KOPT-K1 (cell line): ENCODE results near the gene SNX8.
"Not testable (repeated sequence)": the region's sequence is repeated elsewhere in the genome, so short reads cannot be mapped to it uniquely, and the experiment has no call there.

Experiments used
- H3K27ac ChIP-seq: fragments of 200-600 bp; sonication (generic); 2 replicates; pipeline ENCODE4 v1.5.1; 2016; ENCODE audit warnings: antibody characterized with exemption, mild to moderate bottlenecking, low read depth, low read length; ENCODE audit not compliant: poor library complexity, severe bottlenecking
- H3K36me3 ChIP-seq: fragments of 200-600 bp; sonication (generic); 2 replicates; pipeline ENCODE4 v1.5.1; 2017; ENCODE audit warnings: antibody characterized with exemption, mild to moderate bottlenecking, low read length, moderate library complexity; ENCODE audit not compliant: insufficient read depth
- H3K9me3 ChIP-seq: fragments of 200-600 bp; sonication (generic); 2 replicates; pipeline ENCODE4 v1.5.1; 2017; ENCODE audit warnings: antibody characterized with exemption, low read length, mild to moderate bottlenecking; ENCODE audit not compliant: insufficient read depth, poor library complexity, severe bottlenecking

SNX8 gene

DNA sequence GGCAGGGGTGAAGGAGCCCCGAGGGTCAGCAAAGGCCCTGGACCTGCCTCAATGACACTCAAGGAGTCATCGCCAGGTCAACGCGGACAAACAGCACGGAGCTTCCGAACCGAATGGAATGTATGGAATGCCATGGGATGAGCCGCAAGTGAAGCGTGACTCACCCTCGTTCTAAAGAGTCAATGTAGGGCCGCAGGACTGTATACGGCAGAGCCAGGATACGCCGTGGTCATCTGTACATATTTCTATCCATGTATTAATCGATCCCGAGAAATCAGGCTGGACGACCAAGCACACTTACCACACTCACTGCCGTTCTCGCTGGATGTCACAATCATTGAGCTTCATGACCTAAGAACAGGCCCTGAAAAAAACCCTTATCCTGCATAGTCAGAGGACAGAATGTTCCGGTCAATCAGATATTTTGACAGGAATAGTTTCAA lies 4.3 kb downstream of the SNX8 start:
- no peak overlapping the region for H3K27ac ChIP-seq
- H3K9me3 ChIP-seq = no peaks in the 10 kb centered on the region
- H3K36me3 ChIP-seq = no peaks in the 10 kb centered on the region

DNA sequence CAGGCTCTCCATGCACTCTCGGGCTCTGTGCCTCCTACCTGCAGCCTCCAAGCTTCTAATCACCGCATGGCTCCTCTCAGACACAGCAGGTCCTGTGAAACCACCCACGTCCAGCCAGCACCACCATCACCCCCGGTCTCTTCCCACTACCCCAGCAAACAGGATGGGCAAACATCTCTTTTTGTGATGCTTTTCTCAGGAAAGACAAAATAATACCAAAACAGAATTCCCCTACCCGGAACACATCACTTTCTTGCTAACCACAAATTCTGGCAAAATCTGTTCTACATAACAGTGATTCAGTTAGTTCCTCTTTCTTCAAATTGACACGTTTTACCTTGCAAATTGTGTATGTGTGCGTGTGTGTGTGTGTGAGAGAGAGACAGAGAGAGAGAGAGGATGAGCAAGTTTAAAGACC lies 6.5 kb downstream of the SNX8 start:
- no peak overlapping the region for H3K27ac ChIP-seq
- no peaks in the 10 kb centered on the region for H3K36me3 ChIP-seq
- no peaks in the 10 kb centered on the region for H3K9me3 ChIP-seq

DNA sequence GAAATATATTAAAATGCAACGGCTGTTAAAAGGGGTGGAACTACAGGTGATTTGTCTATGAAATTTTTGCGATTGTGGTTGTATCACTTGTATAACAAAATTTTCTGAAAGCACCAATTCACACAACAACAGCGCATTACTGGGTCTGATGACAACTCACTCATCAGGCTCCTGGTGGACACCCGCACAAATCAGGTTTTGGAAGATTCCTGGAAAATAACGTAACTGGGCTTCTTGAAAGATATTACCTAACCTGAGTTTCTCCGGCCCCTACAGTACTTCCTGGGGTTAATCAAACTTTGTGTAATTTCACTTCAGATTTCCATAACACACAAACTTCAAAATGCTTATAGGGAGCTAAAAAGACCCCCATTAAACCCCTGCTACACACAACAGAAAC lies 7.6 kb downstream of the SNX8 start:
- Histone ChIP-seq H3K27ac (no peak overlapping the region), H3K9me3 (no peaks in the 10 kb centered on the region), H3K36me3 (no peaks in the 10 kb centered on the region)

DNA sequence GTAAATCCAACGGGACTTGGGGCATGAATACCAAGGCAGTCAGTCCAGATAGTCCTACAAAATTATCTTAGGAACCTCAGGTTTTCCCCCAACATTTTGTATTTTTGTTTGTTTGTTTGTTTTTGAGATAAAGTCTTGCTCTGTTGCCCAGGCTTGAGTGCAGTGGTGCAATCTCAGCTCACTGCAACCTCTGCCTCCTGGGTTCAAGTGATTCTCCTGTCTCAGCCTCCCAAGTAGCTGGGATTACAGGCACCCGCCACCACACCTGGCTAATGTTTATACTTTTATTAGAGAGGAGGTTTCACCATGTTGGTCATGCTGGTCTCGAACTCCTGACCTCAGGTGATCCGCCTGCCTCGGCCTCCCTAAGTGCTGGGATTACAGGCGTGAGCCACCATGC lies 9.0 kb downstream of the SNX8 start:
- H3K27ac ChIP-seq, H3K9me3 ChIP-seq, H3K36me3 ChIP-seq: not testable (repeated sequence)

DNA sequence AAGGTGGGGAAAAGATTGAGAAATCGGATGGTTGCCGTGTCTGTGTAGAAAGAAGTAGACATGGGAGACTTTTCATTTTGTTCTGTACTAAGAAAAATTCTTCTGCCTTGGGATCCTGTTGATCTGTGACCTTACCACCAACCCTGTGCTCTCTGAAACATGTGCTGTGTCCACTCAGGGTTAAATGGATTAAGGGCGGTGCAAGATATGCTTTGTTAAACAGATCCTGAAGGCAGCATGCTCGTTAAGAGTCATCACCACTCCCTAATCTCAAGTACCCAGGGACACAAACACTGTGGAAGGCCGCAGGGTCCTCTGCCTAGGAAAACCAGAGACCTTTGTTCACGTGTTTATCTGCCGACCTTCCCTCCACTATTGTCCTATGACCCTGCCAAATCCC lies 10.7 kb downstream of the SNX8 start:
- not testable (repeated sequence) for H3K27ac ChIP-seq, H3K9me3 ChIP-seq, H3K36me3 ChIP-seq

DNA sequence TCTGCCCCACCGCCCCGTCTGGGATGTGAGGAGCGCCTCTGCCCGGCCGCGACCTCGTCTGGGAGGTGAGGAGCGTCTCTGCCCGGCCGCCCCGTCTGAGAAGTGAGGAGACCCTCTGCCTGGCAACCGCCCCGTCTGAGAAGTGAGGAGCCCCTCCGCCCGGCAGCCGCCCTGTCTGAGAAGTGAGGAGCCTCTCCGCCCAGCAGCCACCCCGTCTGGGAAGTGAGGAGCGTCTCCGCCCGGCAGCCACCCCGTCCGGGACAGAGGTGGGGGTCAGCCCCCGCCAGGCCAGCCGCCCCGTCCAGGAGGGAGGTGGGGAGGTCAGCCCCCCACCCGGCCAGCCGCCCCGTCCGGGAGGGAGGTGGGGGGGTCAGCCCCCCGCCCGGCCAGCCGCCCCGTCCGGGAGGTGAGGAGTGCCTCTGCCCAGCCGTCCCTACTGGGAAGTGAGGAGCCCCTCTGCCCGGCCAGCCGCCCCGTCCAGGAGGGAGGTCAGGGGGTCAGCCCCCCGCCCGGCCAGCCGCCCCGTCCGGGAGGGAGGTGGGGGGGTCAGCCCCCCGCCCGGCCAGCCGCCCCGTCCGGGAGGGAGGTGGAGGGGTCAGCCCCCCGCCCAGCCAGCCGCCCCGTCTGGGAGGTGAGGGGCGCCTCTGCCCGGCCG lies 11.4 kb downstream of the SNX8 start:
- not testable (repeated sequence) for H3K36me3 ChIP-seq, H3K9me3 ChIP-seq, H3K27ac ChIP-seq

DNA sequence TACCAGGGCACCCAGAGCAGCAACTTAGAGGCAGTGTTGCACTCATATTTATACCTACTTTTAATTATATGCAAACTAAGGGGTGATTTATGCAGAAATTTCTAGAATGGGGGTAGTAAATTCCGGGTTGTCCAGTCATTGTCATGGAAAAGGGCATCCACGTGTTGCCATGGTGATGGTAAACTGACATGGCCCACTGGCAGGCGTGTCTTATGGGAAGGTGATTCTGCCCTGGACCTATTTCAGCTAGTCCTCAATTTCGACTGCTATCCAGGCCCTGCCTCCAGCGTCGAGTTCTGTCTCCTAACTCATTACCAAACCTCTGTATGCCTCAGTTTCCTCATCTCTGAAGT lies 12.8 kb downstream of the SNX8 start:
- Histone ChIP-seq H3K27ac (no peak overlapping the region), H3K9me3 (no peaks in the 10 kb centered on the region), H3K36me3 (no peaks in the 10 kb centered on the region)

DNA sequence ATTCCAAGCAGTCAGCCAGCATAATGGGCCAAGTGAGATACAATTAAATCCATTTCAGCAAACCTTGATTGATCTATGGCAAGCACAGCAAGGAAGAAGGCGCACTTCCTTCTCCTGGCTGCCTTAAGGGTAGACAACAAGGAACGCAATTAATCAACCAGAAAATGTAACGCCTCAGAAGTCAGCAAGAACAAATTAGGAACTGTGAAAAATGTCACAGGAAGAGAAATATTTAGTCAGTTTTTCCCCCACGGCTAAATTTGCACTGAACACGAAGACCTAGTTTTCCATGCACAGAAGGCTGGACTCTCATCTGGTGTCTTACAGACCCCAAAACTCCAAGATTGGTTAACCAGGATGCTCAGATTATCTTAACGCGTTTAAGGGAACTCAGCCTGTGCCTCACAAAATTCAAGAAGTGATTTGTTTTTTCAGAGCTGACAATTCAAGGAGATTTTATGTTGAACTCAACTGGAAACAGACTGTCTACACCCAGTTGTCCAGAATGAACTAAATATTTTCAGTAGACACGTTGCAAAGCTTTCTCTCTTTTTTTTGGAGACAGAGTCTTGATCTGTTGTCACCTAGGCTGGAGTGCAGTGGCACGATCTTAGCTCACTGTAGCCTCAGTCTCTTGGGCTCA lies 14.2 kb downstream of the SNX8 start:
- no peaks in the 10 kb centered on the region for H3K36me3 ChIP-seq
- H3K9me3 ChIP-seq = no peaks in the 10 kb centered on the region
- no peak overlapping the region for H3K27ac ChIP-seq

DNA sequence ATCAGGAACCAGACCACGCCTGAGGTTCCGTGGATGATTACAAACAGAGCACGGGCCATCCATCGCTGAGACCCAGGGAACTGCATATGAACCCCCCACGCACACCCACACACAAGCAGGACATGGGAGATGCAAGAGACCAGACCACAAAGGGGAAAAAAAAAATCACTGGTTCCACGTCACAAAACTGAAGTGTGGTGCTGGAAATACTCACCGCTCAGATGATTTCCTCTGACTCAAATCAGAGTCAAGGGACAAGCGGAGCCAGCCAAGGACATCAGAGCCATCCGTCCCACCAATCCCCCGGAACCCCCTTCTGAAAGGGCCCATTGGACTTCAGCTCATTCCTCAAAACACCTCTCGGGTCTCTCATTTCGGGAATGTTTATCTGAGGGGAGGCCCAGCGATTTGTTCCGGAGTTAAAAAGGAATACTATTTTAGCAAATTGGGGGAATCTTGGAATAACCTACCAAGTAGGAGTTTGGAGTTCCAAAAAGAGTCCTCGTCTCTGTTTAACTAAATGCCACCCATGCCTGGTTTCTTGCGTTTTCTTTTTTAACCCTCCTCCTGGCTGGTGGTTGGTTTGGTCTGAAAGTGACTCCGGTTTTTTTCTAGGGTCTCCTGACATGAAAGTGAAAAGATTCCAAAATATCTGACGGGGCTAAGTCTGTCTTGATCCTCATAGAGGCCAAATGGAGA lies 15.0 kb downstream of the SNX8 start:
- H3K27ac ChIP-seq = no peak overlapping the region
- H3K9me3 ChIP-seq = no peaks in the 10 kb centered on the region
- no peaks in the 10 kb centered on the region for H3K36me3 ChIP-seq

DNA sequence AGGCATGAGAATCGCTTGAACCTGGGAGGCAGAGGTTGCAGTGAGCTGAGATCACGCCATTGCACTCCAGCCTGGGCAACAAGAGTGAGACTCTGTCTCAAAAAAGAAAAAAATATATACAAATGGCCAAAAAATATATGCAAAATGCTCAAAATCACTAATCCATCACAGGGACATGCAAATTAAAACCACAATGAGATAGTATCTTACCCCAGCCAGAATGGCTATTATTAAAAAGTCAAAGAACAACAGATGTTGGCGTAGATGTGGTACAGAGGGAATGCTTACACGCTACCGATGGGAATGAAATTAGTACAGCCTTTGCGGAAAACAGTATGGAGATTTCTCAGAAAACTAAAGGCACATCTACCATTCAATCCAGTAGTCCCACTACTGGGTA lies 17.4 kb downstream of the SNX8 start:
- H3K36me3 ChIP-seq = no peaks in the 10 kb centered on the region
- no peaks in the 10 kb centered on the region for H3K9me3 ChIP-seq
- H3K27ac ChIP-seq = no peak overlapping the region

DNA sequence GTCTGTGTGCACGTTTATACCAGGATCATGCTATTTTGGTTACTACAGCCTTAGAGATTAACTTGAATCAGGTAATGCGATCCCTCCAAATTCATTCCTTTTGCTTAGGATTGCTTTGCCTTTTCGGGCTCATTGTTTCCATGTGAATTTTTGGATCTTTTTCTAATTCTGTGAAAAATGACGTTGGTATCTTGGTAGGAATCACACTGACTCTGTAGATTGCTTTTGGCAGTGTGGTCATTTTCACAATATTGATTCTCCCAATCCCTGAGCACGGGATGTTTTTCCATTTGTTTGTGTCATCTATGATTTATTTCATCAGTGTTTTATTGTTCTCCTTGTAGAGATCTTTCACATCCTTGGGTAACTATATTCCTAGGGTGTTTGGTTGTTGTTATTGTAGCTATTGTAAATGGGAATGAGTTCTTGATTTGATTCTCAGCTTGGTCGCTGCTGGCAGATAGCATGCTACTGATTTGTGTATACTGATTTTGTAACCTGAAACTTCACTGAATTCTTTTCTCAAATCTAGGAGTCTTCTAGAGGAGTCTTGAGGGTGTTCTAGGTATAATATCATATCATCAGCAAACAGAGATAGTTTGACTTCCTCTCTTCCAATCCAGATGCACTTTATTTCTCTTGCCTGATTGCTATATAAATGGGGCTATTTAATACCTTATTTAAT lies 18.2 kb downstream of the SNX8 start:
- Histone ChIP-seq H3K36me3 (no peaks in the 10 kb centered on the region), H3K9me3 (no peaks in the 10 kb centered on the region), H3K27ac (no peak overlapping the region)

DNA sequence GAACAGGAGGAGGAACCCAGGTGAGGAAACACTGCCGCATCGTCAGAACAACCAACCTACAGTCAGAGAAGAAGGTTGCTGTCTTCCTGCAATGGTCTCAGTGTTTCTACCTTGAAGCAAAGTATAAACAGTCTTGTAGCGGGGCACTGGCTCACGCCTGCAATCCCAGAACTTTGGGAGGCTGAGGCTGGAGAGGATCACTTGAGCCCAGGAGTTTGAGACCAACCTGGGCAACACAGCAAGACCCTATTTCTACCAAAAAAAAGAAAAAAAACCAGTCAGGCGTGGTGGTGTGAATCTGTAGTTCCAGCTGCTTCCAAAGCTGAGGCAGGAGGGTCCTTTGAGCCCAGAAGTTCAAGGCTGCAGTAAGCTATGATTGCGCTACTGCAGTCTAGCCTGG lies 23.4 kb downstream of the SNX8 start:
- H3K9me3 ChIP-seq = no peaks in the 10 kb centered on the region
- H3K36me3 ChIP-seq = no peaks in the 10 kb centered on the region

DNA sequence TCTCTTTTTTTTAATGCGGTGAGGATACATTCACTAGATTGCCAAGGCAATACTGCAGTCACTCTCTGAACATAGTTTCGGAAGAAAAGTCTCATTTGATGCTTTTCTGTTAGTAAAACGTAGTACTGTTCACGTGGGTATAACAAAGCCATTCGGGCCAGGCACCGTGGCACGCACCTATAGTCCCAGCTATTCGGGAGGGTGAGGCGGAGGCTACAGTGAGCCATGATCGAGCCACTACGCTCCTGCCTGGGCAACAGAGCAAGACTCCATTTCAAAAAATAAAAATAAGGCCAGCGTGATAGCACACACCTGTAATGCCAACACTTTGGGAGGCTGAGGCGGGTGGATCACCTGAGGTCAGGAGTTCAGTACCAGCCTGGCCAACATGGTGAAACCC lies 24.6 kb downstream of the SNX8 start:
- Histone ChIP-seq H3K36me3 (no peaks in the 10 kb centered on the region), H3K27ac (no peak overlapping the region)

More for the DNA sequence above, 23.4 kb downstream of the SNX8 start:
- no peak overlapping the region for H3K27ac ChIP-seq

DNA sequence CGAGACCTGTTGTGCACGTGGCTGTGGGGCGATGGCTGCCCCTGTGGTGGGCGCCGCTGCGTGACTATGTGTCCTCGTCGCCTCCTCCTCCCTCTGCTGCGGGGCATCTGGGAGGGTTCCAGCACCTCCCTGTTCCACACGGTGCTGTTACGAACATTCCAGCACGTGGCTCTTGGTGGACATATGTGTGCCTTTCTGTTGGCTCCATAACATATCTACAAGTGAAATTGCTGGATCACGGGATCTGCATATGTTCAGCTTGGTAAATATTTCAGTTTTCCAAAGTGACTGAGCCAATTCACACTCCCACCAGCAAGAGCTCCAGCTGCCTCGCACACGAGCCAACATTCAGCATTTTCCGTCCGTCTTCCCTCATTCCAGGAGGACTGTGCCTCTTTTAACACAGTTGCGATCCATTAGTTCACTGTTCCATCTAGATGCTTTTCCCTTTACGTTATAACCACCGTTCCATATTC lies 25.1 kb downstream of the SNX8 start:
- no peaks in the 10 kb centered on the region for H3K36me3 ChIP-seq
- no peak overlapping the region for H3K27ac ChIP-seq
- no peaks in the 10 kb centered on the region for H3K9me3 ChIP-seq

More for the DNA sequence above, 24.6 kb downstream of the SNX8 start:
- H3K9me3 ChIP-seq = no peaks in the 10 kb centered on the region

DNA sequence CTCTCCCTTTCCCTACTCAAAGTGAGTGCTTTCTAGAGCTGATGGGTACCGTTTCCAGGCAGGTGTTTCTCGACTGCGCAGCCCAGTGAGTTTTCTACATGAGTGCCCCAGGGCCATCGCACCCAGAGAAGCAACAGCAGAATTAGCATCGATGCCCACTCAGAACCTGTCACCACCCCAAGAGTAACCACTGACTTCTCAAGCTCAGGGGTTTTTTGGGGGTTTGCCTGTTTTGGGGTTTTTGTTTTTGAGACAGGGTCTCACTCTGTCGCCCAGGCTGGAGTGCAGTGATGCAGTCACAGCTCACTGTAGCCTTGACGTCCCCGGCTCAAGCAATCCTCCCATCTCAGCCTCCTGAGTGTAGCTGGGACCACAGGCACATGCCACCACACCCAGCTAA lies 25.7 kb downstream of the SNX8 start:
- no peaks in the 10 kb centered on the region for H3K36me3 ChIP-seq

More for the DNA sequence above, 25.7 kb downstream of the SNX8 start:
- no peak overlapping the region for H3K27ac ChIP-seq
- no peaks in the 10 kb centered on the region for H3K9me3 ChIP-seq
